ENCODE measurements around the gene EVPLL. TPM values are rescaled to one million over a fixed set of nuclear protein-coding genes. Genes with fewer than 3 reads are reported as not detected.
A peak's percentile ranks its signal among the peaks of the same experiment; 100 is the strongest.
"Not testable (repeated sequence)": the region's sequence is repeated elsewhere in the genome, so short reads cannot be mapped to it uniquely, and the experiment has no call there.

Gene EVPLL
- 10 to 100 TPM in 1 of 6 donors, 1 to 10 TPM in 4, under 1 TPM in 1; 1.00 to 10.5 (median 2.3) TPM for total RNA-seq

DNA sequence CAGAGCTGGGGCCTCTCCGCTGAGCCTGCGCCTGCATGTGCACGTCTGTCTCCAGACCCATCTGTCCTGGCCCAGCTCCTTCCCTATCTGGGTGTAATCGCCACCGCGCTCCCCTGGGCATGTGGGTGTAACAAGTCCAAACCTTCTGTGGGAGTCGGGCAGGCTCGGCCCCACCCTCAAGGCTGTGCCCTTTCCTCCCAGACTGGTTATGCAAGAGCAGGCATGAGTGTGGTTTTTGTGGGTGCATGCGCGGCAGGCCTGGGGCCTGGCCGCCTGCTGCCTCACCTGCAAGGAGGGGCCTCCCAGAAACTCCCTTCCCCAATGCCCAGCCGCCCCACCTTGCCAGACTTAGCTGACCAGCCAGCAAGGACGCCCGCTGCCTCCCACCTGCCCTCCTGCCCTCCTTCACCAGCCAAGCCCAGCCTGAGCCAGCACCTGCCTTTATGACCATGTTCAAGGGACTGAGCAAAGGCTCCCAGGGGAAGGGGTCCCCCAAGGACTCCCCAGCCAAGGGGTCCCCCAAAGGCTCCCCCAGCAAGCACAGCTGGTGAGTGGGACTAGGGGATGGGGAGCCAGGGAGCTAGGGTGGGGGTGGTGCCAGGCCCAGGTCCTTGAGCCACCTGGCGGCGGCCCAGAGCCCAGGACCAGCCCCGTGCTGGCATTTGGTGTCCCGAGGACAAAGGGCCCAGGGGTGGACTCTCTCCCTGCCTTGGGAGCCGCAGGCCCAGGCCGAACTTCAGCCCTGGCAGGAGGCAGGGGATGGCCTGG is at the start of gene EVPLL:
Gene EVPLL, plus strand, starts transcription at position 342 of the 768 bp plus-strand sequence. CDS start 3,160 bp downstream, outside the sequence.
- TF ChIP-seq POLR2A (IDR thresholded peaks at IDR 0.05) (peak in 1 of 4 donors; percentile 51), POLR2AphosphoS5 (IDR thresholded peaks at IDR 0.05) (peak in 1 of 2 donors; percentile 48), EP300 (IDR thresholded peaks at IDR 0.05) (peak in 1 of 4 donors; percentile 14)
- TF ChIP-seq, protein P1, sequence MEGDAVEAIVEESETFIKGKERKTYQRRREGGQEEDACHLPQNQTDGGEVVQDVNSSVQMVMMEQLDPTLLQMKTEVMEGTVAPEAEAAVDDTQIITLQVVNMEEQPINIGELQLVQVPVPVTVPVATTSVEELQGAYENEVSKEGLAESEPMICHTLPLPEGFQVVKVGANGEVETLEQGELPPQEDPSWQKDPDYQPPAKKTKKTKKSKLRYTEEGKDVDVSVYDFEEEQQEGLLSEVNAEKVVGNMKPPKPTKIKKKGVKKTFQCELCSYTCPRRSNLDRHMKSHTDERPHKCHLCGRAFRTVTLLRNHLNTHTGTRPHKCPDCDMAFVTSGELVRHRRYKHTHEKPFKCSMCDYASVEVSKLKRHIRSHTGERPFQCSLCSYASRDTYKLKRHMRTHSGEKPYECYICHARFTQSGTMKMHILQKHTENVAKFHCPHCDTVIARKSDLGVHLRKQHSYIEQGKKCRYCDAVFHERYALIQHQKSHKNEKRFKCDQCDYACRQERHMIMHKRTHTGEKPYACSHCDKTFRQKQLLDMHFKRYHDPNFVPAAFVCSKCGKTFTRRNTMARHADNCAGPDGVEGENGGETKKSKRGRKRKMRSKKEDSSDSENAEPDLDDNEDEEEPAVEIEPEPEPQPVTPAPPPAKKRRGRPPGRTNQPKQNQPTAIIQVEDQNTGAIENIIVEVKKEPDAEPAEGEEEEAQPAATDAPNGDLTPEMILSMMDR (IDR thresholded peaks at IDR 0.05): peak in 1 of 6 experiments; percentile 21
- H3K36me3 ChIP-seq: no peaks in the 10 kb centered on the region
- WGBS, 2 donors: 25 to 67% methylated on average over 6 to 15 of the region's 20 CpGs
- no peaks in the 10 kb centered on the region for H3K27me3 ChIP-seq
- H3K4me1 ChIP-seq: peaks cover 0 to 15% (median 11%) of the 10 kb centered on the region in 4 donors
- H3K4me3 ChIP-seq: peak within 1 kb of the TSS in 2 of 4 donors; percentile 8 to 17
- ATAC-seq (ENCODE audit: low FRiP score in 2 of 2) (peak; percentile 77 to 88), DNase-seq (peak; percentile 87 to 94)
- peak within 1 kb of the TSS; percentile 52 to 87 (median 70) for H3K27ac ChIP-seq
- H3K9me3 ChIP-seq: peaks cover 0 to 4% (median 0%) of the 10 kb centered on the region in 4 donors

DNA sequence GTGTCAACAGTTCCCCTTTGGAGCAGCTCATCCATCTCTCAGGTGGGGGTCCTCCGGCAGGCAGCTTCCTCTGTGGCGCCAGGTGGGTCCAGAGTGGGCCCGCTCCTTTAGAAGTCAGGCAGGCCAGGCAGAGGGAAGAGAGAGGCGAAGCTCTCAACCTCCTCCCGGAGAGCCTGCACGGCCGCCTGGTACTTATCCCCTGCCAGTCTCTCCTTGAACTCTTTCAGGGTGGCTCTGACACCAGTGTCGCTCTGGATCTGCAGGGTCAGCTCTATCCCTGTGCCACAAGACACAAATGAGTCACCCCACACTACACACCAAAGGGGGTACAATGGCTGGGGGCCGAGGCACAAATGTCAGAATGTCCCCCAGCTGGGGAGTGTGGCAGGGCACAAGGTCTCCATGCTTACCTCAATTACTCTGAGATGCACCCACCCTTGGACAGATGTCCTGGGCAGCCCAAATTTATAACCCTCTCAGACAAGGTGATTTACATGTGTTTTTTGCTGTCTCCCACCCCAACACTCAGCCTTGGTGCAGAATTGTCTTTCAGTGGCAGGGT is 48.9 kb upstream of the EVPLL start:
- no peaks in the 10 kb centered on the region for H3K27me3 ChIP-seq
- 91 to 94% methylated on average over 9 of the region's 9 CpGs for WGBS, 2 donors
- no peaks in the 10 kb centered on the region for H3K4me1 ChIP-seq
- no peak overlapping the region for H3K4me3 ChIP-seq
- TF ChIP-seq, protein P1 (IDR thresholded peaks at IDR 0.05): no peak
- no peak for TF ChIP-seq POLR2A (IDR thresholded peaks at IDR 0.05)
- no peak for TF ChIP-seq EP300 (IDR thresholded peaks at IDR 0.05)
- TF ChIP-seq POLR2AphosphoS5 (IDR thresholded peaks at IDR 0.05): no peak
- no peak for DNase-seq
- no peak for ATAC-seq (ENCODE audit: low FRiP score in 2 of 2)
- H3K9me3 ChIP-seq: no peaks in the 10 kb centered on the region
- H3K36me3 ChIP-seq: peaks cover 28 to 94% (median 77%) of the 10 kb centered on the region in 4 donors
- no peak overlapping the region for H3K27ac ChIP-seq

DNA sequence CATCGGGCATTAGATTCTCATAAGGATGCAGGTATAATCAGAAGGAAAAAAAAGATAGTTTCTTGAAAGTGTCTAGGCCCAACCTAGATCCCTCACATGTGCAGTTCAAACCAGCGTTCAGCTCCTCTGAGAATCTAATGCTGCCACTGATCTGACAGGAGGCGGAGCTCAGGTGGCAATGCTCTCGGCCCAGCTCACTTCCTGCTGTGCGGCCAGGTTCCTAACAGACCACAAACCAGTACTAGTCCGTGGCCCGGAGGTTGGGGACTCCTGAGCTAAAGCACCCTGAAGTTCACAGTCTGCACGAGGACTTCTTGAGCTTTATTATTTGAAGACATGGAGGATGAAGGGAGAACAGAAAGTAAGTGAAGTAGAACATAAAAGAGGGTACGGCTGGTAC is 45.7 kb upstream of the EVPLL start:
- DNase-seq (no peak), ATAC-seq (ENCODE audit: low FRiP score in 2 of 2) (no peak)
- Histone ChIP-seq H3K4me3 (no peak overlapping the region), H3K27ac (no peak overlapping the region), H3K36me3 (peaks cover 30 to 81% (median 71%) of the 10 kb centered on the region in 4 donors), H3K9me3 (no peaks in the 10 kb centered on the region), H3K27me3 (no peaks in the 10 kb centered on the region), H3K4me1 (no peaks in the 10 kb centered on the region)
- 81 to 87% methylated on average over 9 of the region's 9 CpGs for WGBS, 2 donors
- TF ChIP-seq POLR2A (IDR thresholded peaks at IDR 0.05) (no peak), EP300 (IDR thresholded peaks at IDR 0.05) (no peak), POLR2AphosphoS5 (IDR thresholded peaks at IDR 0.05) (no peak)
- TF ChIP-seq, protein P1 (IDR thresholded peaks at IDR 0.05): no peak

DNA sequence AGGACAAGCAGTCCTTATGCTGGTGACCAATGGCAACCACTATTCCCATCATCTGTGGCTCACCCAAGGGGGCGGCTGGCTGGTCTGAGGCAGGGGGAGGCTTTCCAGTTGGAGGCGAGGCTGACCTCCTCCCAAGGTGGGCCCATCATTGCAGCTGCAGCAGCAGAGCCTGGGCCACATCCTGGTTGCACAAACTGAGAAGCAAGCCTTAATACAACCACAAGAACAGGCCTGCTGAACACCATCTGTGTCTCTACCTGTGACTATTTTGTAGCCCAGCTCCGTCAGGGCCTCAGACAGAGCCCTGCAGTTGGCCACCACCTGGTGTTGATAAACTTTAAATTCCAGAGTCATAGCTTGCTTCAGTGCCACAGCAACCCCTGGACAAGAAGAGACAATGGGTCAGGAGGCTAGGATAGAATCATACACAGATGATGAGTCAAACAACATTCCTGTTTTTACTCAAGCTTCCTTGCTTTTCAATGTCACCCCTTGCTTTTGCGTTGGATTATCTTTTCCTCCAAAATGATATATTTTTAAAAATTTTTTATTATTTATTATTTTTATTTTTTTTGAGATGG is 44.6 kb upstream of the EVPLL start:
- no peaks in the 10 kb centered on the region for H3K4me1 ChIP-seq
- H3K4me3 ChIP-seq: no peak overlapping the region
- H3K27me3 ChIP-seq: no peaks in the 10 kb centered on the region
- H3K36me3 ChIP-seq: peaks cover 31 to 77% (median 64%) of the 10 kb centered on the region in 4 donors
- ATAC-seq (ENCODE audit: low FRiP score in 2 of 2) (no peak), DNase-seq (no peak)
- TF ChIP-seq POLR2A (IDR thresholded peaks at IDR 0.05): no peak
- no peak for TF ChIP-seq EP300 (IDR thresholded peaks at IDR 0.05)
- TF ChIP-seq POLR2AphosphoS5 (IDR thresholded peaks at IDR 0.05): no peak
- TF ChIP-seq, protein P1 (IDR thresholded peaks at IDR 0.05): no peak
- no peaks in the 10 kb centered on the region for H3K9me3 ChIP-seq
- WGBS, 2 donors: 83 to 90% methylated on average over 2 to 4 of the region's 4 CpGs
- H3K27ac ChIP-seq: no peak overlapping the region

DNA sequence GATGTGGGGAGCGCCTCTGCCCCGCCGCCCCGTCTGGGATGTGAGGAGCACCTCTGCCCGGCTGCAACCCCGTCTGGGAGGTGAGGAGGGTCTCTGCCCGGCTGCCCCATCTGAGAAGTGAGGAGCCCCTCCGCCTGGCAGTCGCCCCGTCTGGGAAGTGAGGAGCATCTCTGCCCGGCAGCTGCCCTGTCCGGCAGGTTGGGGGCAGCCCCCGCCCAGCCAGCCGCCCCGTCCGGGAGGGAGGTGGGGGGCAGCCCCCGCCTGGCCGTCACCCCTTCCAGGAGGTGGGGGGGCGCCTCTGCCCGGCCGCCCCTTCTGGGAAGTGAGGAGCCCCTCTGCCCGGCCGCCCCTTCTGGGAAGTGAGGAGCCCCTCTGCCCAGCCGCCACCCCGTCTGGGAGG is 39.4 kb upstream of the EVPLL start:
- not testable (repeated sequence) for H3K27me3 ChIP-seq; H3K27ac ChIP-seq; H3K4me1 ChIP-seq; H3K4me3 ChIP-seq; DNase-seq; ATAC-seq (ENCODE audit: low FRiP score in 2 of 2); H3K9me3 ChIP-seq
- WGBS, 2 donors: 96% methylated on average over 22 of the region's 25 CpGs; no CpG with 5 or more reads in 1 of the 2 donors
- H3K36me3 ChIP-seq: peaks cover 25 to 54% (median 45%) of the 10 kb centered on the region in 4 donors
